ENCODE results near the gene IFNA5. TPM values are rescaled to one million over a fixed set of nuclear protein-coding genes. Genes with fewer than 3 reads are reported as not detected.

The IFNA5 gene
- total RNA-seq, 1 experiment from 2014 or later, result not detected

DNA sequence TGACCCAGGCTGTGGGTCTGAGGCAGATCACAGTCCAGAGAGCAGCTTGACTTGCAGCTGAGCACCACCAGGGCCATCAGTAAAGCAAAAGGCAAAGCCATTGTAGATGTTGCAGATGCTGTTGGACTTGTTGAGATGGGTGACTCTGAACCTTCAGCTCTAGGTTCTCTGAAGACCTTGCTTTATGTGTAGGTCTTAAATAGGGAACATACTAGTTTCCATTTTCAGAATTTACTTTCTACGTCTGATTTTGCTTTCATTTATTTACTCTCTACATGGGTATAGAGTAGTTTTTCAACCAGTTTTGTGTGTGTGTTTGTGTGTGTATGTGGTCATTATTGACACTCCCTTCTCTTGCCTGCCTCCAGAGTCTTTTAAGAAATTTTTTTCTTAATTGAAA is 45.7 kb upstream of the IFNA5 start, which contains the start of gene IFNA6:
TSS of gene IFNA6 (minus strand) at position 101 of the 400 bp plus-strand sequence. CDS start at position 101, 0 bp downstream.
- H3K9me3 ChIP-seq (ENCODE audit: control insufficient read depth in 1 of 2, insufficient read depth in 1 of 2, low read depth in 1 of 2, low read length in 2 of 2), result no peaks in the 10 kb centered on the region
- POLR2A ChIA-PET, result no interaction called here
- BruUV-seq (replicated peaks), result no TSS peak

DNA sequence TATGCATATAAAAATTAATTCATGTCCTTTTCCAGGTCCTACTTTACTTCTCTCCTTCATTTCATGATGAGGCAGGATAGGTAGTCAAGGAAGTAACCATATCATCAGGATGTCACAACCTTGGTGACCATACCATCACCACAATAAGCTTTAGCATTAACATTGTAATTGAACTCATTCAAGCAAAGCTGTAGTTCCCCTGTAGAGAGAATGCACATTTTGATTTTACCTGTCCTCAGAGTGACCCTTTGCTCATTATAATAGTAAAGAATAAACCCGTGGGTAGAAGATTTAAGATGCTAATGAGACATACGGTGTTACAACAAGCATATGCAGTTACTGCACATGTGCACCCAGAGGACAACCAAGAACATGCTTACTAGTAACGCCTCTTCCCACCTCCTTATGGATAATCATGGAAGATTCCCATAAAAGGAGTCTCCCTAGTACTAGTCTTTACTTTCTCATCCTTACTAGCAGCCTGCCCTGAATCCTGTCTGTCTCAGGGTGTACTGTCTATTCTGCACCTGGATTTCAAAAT is 43.4 kb upstream of the IFNA5 start:
- BruUV-seq (replicated peaks), result no TSS peak
- Histone ChIP-seq H3K36me3 (ENCODE audit: control insufficient read depth in 1 of 2, insufficient read depth in 2 of 2, low read length in 2 of 2) (no peaks in the 10 kb centered on the region), H2AFZ (ENCODE audit: low read depth, low read length, poor library complexity, severe bottlenecking) (no peak overlapping the region), H3K4me3 (replicated peaks in 1 of 2; ENCODE audit: low read depth in 1 of 2, low read length in 2 of 2) (no peak overlapping the region), H3K79me2 (ENCODE audit: insufficient read depth, low read length) (no peaks in the 10 kb centered on the region), H4K20me1 (ENCODE audit: insufficient read depth) (no peaks in the 10 kb centered on the region), H3K9me3 (ENCODE audit: control insufficient read depth in 1 of 2, insufficient read depth in 1 of 2, low read depth in 1 of 2, low read length in 2 of 2) (no peaks in the 10 kb centered on the region), H3K4me2 (ENCODE audit: low read length) (no peak overlapping the region), H3K9ac (ENCODE audit: low read length) (no peak overlapping the region), H3K9me2 (ENCODE audit: insufficient read depth) (no peaks in the 10 kb centered on the region), H3K27ac (ENCODE audit: low read depth, low read length) (no peak overlapping the region), H3K27me3 (ENCODE audit: insufficient read depth, low read length) (no peaks in the 10 kb centered on the region), H3K4me1 (ENCODE audit: control insufficient read depth in 1 of 2, insufficient read depth in 2 of 2, low read length in 2 of 2) (no peaks in the 10 kb centered on the region)
- ChIA-PET CTCF (no interaction called here), RAD21 (ENCODE audit: low non-redundant PET in 1 of 2, low total read pairs in 2 of 2, uncharacterized antibody in 2 of 2, unreplicated experiment in 2 of 2) (no interaction called here), POLR2A (no interaction called here)
- ATAC-seq (no peak), DNase-seq (ENCODE audit: low read depth, low spot score) (no peak)
- intact Hi-C loops (cut with micrococcal nuclease), result no loop called here
- TF ChIP-seq, protein P1, sequence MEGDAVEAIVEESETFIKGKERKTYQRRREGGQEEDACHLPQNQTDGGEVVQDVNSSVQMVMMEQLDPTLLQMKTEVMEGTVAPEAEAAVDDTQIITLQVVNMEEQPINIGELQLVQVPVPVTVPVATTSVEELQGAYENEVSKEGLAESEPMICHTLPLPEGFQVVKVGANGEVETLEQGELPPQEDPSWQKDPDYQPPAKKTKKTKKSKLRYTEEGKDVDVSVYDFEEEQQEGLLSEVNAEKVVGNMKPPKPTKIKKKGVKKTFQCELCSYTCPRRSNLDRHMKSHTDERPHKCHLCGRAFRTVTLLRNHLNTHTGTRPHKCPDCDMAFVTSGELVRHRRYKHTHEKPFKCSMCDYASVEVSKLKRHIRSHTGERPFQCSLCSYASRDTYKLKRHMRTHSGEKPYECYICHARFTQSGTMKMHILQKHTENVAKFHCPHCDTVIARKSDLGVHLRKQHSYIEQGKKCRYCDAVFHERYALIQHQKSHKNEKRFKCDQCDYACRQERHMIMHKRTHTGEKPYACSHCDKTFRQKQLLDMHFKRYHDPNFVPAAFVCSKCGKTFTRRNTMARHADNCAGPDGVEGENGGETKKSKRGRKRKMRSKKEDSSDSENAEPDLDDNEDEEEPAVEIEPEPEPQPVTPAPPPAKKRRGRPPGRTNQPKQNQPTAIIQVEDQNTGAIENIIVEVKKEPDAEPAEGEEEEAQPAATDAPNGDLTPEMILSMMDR (IDR thresholded peaks at IDR 0.05 in 2 of 3, conservative IDR thresholded peaks at IDR 0.05 in 1 of 3; ENCODE audit: borderline replicate concordance in 1 of 3, insufficient read depth in 1 of 3, low read depth in 2 of 3, low read length in 2 of 3), result no peak
- TF ChIP-seq FOSL1 (IDR thresholded peaks at IDR 0.05; ENCODE audit: low read depth) (no peak), ZFX (IDR thresholded peaks at IDR 0.05) (no peak)
- TF ChIP-seq, protein P2, sequence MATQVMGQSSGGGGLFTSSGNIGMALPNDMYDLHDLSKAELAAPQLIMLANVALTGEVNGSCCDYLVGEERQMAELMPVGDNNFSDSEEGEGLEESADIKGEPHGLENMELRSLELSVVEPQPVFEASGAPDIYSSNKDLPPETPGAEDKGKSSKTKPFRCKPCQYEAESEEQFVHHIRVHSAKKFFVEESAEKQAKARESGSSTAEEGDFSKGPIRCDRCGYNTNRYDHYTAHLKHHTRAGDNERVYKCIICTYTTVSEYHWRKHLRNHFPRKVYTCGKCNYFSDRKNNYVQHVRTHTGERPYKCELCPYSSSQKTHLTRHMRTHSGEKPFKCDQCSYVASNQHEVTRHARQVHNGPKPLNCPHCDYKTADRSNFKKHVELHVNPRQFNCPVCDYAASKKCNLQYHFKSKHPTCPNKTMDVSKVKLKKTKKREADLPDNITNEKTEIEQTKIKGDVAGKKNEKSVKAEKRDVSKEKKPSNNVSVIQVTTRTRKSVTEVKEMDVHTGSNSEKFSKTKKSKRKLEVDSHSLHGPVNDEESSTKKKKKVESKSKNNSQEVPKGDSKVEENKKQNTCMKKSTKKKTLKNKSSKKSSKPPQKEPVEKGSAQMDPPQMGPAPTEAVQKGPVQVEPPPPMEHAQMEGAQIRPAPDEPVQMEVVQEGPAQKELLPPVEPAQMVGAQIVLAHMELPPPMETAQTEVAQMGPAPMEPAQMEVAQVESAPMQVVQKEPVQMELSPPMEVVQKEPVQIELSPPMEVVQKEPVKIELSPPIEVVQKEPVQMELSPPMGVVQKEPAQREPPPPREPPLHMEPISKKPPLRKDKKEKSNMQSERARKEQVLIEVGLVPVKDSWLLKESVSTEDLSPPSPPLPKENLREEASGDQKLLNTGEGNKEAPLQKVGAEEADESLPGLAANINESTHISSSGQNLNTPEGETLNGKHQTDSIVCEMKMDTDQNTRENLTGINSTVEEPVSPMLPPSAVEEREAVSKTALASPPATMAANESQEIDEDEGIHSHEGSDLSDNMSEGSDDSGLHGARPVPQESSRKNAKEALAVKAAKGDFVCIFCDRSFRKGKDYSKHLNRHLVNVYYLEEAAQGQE (IDR thresholded peaks at IDR 0.05; ENCODE audit: low read depth), result no peak

More for the DNA sequence above, 45.7 kb upstream of the IFNA5 start, which contains the start of gene IFNA6:
- no peak within 1 kb of the TSS for H2AFZ ChIP-seq (ENCODE audit: low read depth, low read length, poor library complexity, severe bottlenecking)
- TF ChIP-seq EZH2 (IDR thresholded peaks at IDR 0.05) (no peak), FOSL1 (IDR thresholded peaks at IDR 0.05; ENCODE audit: low read depth) (no peak), RAD21 (IDR thresholded peaks at IDR 0.05; ENCODE audit: low read depth) (no peak), CEBPB (IDR thresholded peaks at IDR 0.05; ENCODE audit: low read depth) (no peak), EGR1 (IDR thresholded peaks at IDR 0.05; ENCODE audit: low read depth) (no peak), SIN3A (IDR thresholded peaks at IDR 0.05; ENCODE audit: low read depth) (no peak), ZFX (IDR thresholded peaks at IDR 0.05) (no peak)
- TF ChIP-seq, protein P3, sequence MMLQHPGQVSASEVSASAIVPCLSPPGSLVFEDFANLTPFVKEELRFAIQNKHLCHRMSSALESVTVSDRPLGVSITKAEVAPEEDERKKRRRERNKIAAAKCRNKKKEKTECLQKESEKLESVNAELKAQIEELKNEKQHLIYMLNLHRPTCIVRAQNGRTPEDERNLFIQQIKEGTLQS (IDR thresholded peaks at IDR 0.05), result no peak
- H3K4me3 ChIP-seq (replicated peaks in 1 of 2; ENCODE audit: low read depth in 1 of 2, low read length in 2 of 2), result no peak within 1 kb of the TSS
- H3K9ac ChIP-seq (ENCODE audit: low read length), result no peak within 1 kb of the TSS
- H3K36me3 ChIP-seq (ENCODE audit: control insufficient read depth in 1 of 2, insufficient read depth in 2 of 2, low read length in 2 of 2), result no peaks in the 10 kb centered on the region
- no peak within 1 kb of the TSS for H3K4me2 ChIP-seq (ENCODE audit: low read length)
- no peaks in the 10 kb centered on the region for H3K4me1 ChIP-seq (ENCODE audit: control insufficient read depth in 1 of 2, insufficient read depth in 2 of 2, low read length in 2 of 2)
- H4K20me1 ChIP-seq (ENCODE audit: insufficient read depth), result no peaks in the 10 kb centered on the region
- RAD21 ChIA-PET (ENCODE audit: low non-redundant PET in 1 of 2, low total read pairs in 2 of 2, uncharacterized antibody in 2 of 2, unreplicated experiment in 2 of 2), result no interaction called here
- no peak for ATAC-seq
- CTCF ChIA-PET, result no interaction called here
- no peaks in the 10 kb centered on the region for H3K79me2 ChIP-seq (ENCODE audit: insufficient read depth, low read length)
- no peaks in the 10 kb centered on the region for H3K27me3 ChIP-seq (ENCODE audit: insufficient read depth, low read length)
- intact Hi-C loops (cut with micrococcal nuclease), result no loop called here
- DNase-seq (ENCODE audit: low read depth, low spot score), result no peak
- H3K9me2 ChIP-seq (ENCODE audit: insufficient read depth), result no peaks in the 10 kb centered on the region
- H3K27ac ChIP-seq (ENCODE audit: low read depth, low read length), result no peak within 1 kb of the TSS

Measured in HCT116 (cell line).